ENCODE measurements around the gene GIMD1. TPM values are rescaled to one million over a fixed set of nuclear protein-coding genes. Genes with fewer than 3 reads are reported as not detected.

GIMD1 gene
- total and polyA plus RNA-seq, 2 donors from 2014 or later: not detected

- FAIRE-seq (no peak), DNase-seq (peak in 1 of 5 donors; percentile 42)
- Histone ChIP-seq H3K27me3 (ENCODE audit: control insufficient read depth, insufficient read depth, low read length) (no peaks in the 10 kb centered on the region), H3K9ac (ENCODE audit: low read length in 3 of 3) (peak overlapping the region; percentile 65 to 99 (median 93)), H3K4me1 (ENCODE audit: control insufficient read depth in 2 of 3, insufficient read depth in 2 of 3, low read depth in 1 of 3, low read length in 3 of 3) (peaks cover 0 to 16% (median 14%) of the 10 kb centered on the region in 3 donors), H3K4me3 (ENCODE audit: low read length in 3 of 3) (peak overlapping the region; percentile 91 to 99 (median 96)), H3K9me3 (ENCODE audit: control insufficient read depth in 2 of 3, insufficient read depth in 1 of 3, low read length in 3 of 3) (no peaks in the 10 kb centered on the region), H3K27ac (ENCODE audit: low read depth in 2 of 2, low read length in 2 of 2) (peak overlapping the region; percentile 96 to 97), H3K36me3 (ENCODE audit: control insufficient read depth in 2 of 3, insufficient read depth in 3 of 3, low read length in 3 of 3) (no peaks in the 10 kb centered on the region)
- TF ChIP-seq, protein P1, sequence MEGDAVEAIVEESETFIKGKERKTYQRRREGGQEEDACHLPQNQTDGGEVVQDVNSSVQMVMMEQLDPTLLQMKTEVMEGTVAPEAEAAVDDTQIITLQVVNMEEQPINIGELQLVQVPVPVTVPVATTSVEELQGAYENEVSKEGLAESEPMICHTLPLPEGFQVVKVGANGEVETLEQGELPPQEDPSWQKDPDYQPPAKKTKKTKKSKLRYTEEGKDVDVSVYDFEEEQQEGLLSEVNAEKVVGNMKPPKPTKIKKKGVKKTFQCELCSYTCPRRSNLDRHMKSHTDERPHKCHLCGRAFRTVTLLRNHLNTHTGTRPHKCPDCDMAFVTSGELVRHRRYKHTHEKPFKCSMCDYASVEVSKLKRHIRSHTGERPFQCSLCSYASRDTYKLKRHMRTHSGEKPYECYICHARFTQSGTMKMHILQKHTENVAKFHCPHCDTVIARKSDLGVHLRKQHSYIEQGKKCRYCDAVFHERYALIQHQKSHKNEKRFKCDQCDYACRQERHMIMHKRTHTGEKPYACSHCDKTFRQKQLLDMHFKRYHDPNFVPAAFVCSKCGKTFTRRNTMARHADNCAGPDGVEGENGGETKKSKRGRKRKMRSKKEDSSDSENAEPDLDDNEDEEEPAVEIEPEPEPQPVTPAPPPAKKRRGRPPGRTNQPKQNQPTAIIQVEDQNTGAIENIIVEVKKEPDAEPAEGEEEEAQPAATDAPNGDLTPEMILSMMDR (IDR thresholded peaks at IDR 0.05; ENCODE audit: borderline replicate concordance, extremely low read depth, insufficient read depth): no peak
- intact Hi-C loops (cut with DNase I): no loop called here
Measured at GRCh38 chr4:106316773-106317409, 51.7 kb downstream of the GIMD1 start.

DNA sequence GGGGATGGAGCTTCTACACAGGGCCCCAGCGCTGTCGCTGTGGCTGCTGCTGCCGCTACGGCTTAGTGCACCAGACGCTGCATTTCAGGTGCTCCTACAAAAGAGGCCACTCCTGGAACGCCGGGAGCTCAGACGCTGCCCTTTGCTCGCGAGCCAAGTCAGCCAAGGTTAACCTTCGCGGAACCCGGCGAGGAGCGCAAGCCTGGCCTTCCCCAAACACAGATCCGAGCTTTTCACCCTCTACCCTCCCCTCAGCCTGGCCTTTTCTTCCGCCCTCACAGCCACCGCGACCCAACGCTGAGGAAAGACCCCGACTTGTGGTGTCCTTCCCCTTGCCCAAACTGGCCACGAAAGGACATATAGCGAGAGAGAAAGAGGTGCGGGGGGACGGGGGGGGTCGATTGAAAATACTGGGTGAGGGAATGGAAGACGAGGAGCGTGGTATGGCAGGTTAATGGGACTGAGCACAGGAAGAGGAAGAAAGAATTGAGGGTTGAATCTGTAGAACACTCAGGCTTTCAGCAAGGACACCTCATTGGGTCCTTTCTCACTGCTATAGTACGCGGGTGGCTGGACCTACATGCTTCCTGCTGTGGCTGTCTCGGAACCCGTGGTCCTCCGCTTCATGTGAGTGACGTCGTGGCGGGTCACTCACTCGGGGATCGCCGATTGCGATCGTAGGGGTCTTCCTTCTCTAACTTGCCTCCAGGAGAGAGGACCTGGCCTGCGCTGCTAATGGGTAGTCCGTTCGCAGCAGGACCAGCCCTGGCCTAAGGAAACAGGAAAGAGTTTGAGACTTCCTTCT, 52.4 kb downstream of the GIMD1 start, which contains the start of the genes AIMP1 and TBCK:
AIMP1 (plus strand) TSS at position 583 of the 805 bp plus-strand sequence. CDS start 8,460 bp downstream, outside the sequence.
TBCK (minus strand) TSS at position 242 of the 805 bp plus-strand sequence. CDS start 7,249 bp downstream, outside the sequence.
- Histone ChIP-seq H3K9me3 (ENCODE audit: control insufficient read depth in 2 of 3, insufficient read depth in 1 of 3, low read length in 3 of 3) (no peaks in the 10 kb centered on the region), H3K27me3 (ENCODE audit: control insufficient read depth, insufficient read depth, low read length) (no peaks in the 10 kb centered on the region), H3K36me3 (ENCODE audit: control insufficient read depth in 2 of 3, insufficient read depth in 3 of 3, low read length in 3 of 3) (no peaks in the 10 kb centered on the region), H3K4me1 (ENCODE audit: control insufficient read depth in 2 of 3, insufficient read depth in 2 of 3, low read depth in 1 of 3, low read length in 3 of 3) (peaks cover 0 to 16% (median 14%) of the 10 kb centered on the region in 3 donors), H3K27ac (ENCODE audit: low read depth in 2 of 2, low read length in 2 of 2) (peak within 1 kb of the TSS; percentile 96 to 97), H3K9ac (ENCODE audit: low read length in 3 of 3) (peak within 1 kb of the TSS; percentile 65 to 99 (median 93)), H3K4me3 (ENCODE audit: low read length in 3 of 3) (peak within 1 kb of the TSS; percentile 91 to 99 (median 96))
- DNase-seq (peak; percentile 94 to 98 (median 95)), FAIRE-seq (no peak)
- TF ChIP-seq, protein P1 (IDR thresholded peaks at IDR 0.05; ENCODE audit: borderline replicate concordance, extremely low read depth, insufficient read depth): no peak
- intact Hi-C loops (cut with DNase I): no loop called here

DNA sequence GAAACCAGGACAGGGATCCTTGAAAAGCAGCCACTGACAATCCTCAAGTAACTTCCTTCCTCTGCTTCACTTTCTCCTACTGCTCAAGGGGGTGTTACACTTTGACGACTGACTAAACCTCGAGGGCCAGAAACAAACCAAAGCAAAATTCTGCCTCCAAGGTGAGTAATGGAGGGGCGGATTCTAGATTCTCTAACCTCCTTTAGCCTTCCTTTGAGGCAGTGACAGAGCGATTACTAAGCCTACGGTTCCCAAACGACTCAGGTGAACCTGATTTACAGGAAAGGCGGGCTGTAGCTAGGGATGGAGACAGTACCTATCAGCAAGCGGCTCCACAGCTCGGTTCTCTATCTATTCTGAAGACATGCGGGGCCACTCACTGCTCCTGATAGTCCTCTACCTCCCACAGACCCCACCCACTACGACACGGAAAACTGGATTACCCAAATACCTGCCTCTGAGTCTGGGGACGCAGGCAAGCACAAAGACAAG, 53.1 kb downstream of the GIMD1 start:
- intact Hi-C loops (cut with DNase I): no loop called here
- TF ChIP-seq, protein P1 (IDR thresholded peaks at IDR 0.05; ENCODE audit: borderline replicate concordance, extremely low read depth, insufficient read depth): no peak
- Histone ChIP-seq H3K36me3 (ENCODE audit: control insufficient read depth in 2 of 3, insufficient read depth in 3 of 3, low read length in 3 of 3) (no peaks in the 10 kb centered on the region), H3K27me3 (ENCODE audit: control insufficient read depth, insufficient read depth, low read length) (no peaks in the 10 kb centered on the region), H3K9ac (ENCODE audit: low read length in 3 of 3) (peak overlapping the region; percentile 65 to 99 (median 93)), H3K27ac (ENCODE audit: low read depth in 2 of 2, low read length in 2 of 2) (peak overlapping the region; percentile 96 to 97), H3K4me3 (ENCODE audit: low read length in 3 of 3) (peak overlapping the region; percentile 91 to 99 (median 96)), H3K9me3 (ENCODE audit: control insufficient read depth in 2 of 3, insufficient read depth in 1 of 3, low read length in 3 of 3) (no peaks in the 10 kb centered on the region), H3K4me1 (ENCODE audit: control insufficient read depth in 2 of 3, insufficient read depth in 2 of 3, low read depth in 1 of 3, low read length in 3 of 3) (peaks cover 0 to 16% (median 14%) of the 10 kb centered on the region in 3 donors)
- no peak for DNase-seq
- no peak for FAIRE-seq

Data from kidney (tissue), 14 donors.